Adrenal gland (tissue), 12 donors: Measurements from ENCODE around the gene DDX25. TPM values are rescaled to one million over a fixed set of nuclear protein-coding genes. Genes with fewer than 3 reads are reported as not detected.

Experiments used
- DNase-seq, 7 donors: peaks; one replicate each; pipeline ENCODE4 v3.0.0-alpha.2; 2019 to 2020
- H3K27ac ChIP-seq, 5 donors: fragments of 200-600 bp; sonication (generic) in 4 of 5; 1 replicate in 3 of 5; 2 replicates in 2 of 5; pipeline versions ENCODE4 v1.5.1 to v1.8.0; 2016 to 2020; ENCODE audit warnings: mild to moderate bottlenecking in 1 of 5
- H3K27me3 ChIP-seq: fragments of 200-600 bp; 2 replicates; pipeline ENCODE4 v1.8.0; 2021
- H3K36me3 ChIP-seq, 2 donors: fragments of 200-600 bp; replicated peaks in 1 of 2; 1 replicate in 1 of 2; 2 replicates in 1 of 2; pipeline versions ENCODE4 v1.5.1 to v1.8.0; 2018 to 2022
- H3K4me1 ChIP-seq, 2 donors: fragments of 200-600 bp; replicated peaks in 1 of 2; 1 replicate in 1 of 2; 2 replicates in 1 of 2; pipeline versions ENCODE4 v1.5.1 to v1.8.0; 2018 to 2021
- H3K4me3 ChIP-seq, 4 donors: fragments of 200-600 bp; sonication (generic) in 3 of 4; one replicate each; pipeline ENCODE4 v1.5.1; 2016 to 2018
- H3K9me3 ChIP-seq, 3 donors: fragments of 200-600 bp; sonication (generic) in 1 of 3; replicated peaks in 1 of 3; 1 replicate in 2 of 3; 2 replicates in 1 of 3; pipeline versions ENCODE4 v1.5.1 to v1.8.0; 2016 to 2021
- CTCF ChIP-seq, 6 experiments: fragments of 450-650 bp in 4 of 6; fragments of 200-600 bp in 2 of 6; sonication (generic) in 1 of 6; IDR thresholded peaks; 1 replicate in 5 of 6; 2 replicates in 1 of 6; pipeline versions ENCODE4 v1.5.1 to v1.8.0; 2016 to 2021; ENCODE audit warnings: antibody characterized with exemption in 6 of 6, mild to moderate bottlenecking in 2 of 6, moderate library complexity in 1 of 6
- POLR2A ChIP-seq, 2 donors: fragments of 450-650 bp; IDR thresholded peaks; one replicate each; pipeline ENCODE4 v1.6.1; 2017; ENCODE audit warnings: antibody characterized with exemption in 2 of 2, mild to moderate bottlenecking in 2 of 2, moderate library complexity in 1 of 2
- WGBS, 4 donors: extraction: QIAGEN DNeasy Blood & Tissue Kit in 2 of 4; methylation state at CpG; one replicate each; pipeline versions ENCODE4 v1.1.5 to v1.1.7; 2013 to 2017; 5-methylcytosine and 5-hydroxymethylcytosine counted together
- intact Hi-C, 2 donors: fragments of 100-400 bp; cut with DNase I; formaldehyde crosslinking; loops; one replicate each; pipeline versions ENCODE4 v1.14.1 to v1.15.0; 2022 to 2023
- polyA plus RNA-seq, 3 donors: library from polyadenylated mRNA; stranded (reverse); fragments of 200-250 nt in 2 of 3; fragments of 350-450 nt in 1 of 3; fragmentation: Illumina TruSeq in 1 of 3; extraction: RNeasy Lipid Tissue Mini Kit (QIAGEN cat#74804) in 1 of 3; gene quantifications; one replicate each; pipeline ENCODE4 v1.2.3, GENCODE V29; 2013 to 2014
- total RNA-seq, 9 donors: library from RNA; depleted of rRNA in 4 of 9; stranded (reverse); fragments of >200 nt in 4 of 9; fragments of 120-200 nt in 1 of 9; fragmentation: NEBNext Ultra II Directional in 1 of 9; extraction: Animal tissue kit (Norgen Biotek cat#: 25700) in 1 of 9; gene quantifications; one replicate each; pipeline versions ENCODE4 v1.1.0 to v1.2.4, GENCODE V29; 2013 to 2023
- donor health status: healthy with polysubstance abuse.
- donor health status: Bipolar disorder and iron deficiency.
- donor health status: DM: yes; HTN: yes; CAD: no.
- donor health status: DM: no; HTN: no; CAD: no.
- donor health status: DM: no; HTN: no; CAD: no.
- donor health status: DM: yes; HTN: yes; CAD: no.

DDX25 gene
- total and polyA plus RNA-seq, 12 donors, result 0.18 to 7.4 (median 0.98) TPM; not detected in 3

GRCh38 chr11:125956391-125957134 is 52.3 kb downstream of the DDX25 start:
- Histone ChIP-seq H3K27me3 (no peaks in the 10 kb centered on the region), H3K4me1 (peaks cover 0 to 3% of the 10 kb centered on the region in 2 donors), H3K27ac (no peak overlapping the region), H3K9me3 (no peaks in the 10 kb centered on the region), H3K4me3 (no peak overlapping the region), H3K36me3 (no peaks in the 10 kb centered on the region)
- no peak for DNase-seq
- 79 to 82% (median 81%) methylated on average over 22 of the region's 22 CpGs for WGBS, 4 donors
- intact Hi-C loops, result no loop called here
- TF ChIP-seq CTCF (IDR thresholded peaks at IDR 0.05) (no peak), POLR2A (IDR thresholded peaks at IDR 0.05) (no peak)

GRCh38 chr11:125957618-125958332 is 53.5 kb downstream of the DDX25 start:
- no peaks in the 10 kb centered on the region for H3K9me3 ChIP-seq
- no peak overlapping the region for H3K4me3 ChIP-seq
- 87 to 90% (median 89%) methylated on average over 14 of the region's 14 CpGs for WGBS, 4 donors
- H3K27me3 ChIP-seq, result no peaks in the 10 kb centered on the region
- no peaks in the 10 kb centered on the region for H3K4me1 ChIP-seq
- no peak overlapping the region for H3K27ac ChIP-seq
- intact Hi-C loops, result no loop called here
- no peaks in the 10 kb centered on the region for H3K36me3 ChIP-seq
- TF ChIP-seq POLR2A (IDR thresholded peaks at IDR 0.05) (no peak), CTCF (IDR thresholded peaks at IDR 0.05) (no peak)
- DNase-seq, result no peak

- no peak for DNase-seq
- Histone ChIP-seq H3K27ac (no peak overlapping the region), H3K36me3 (no peaks in the 10 kb centered on the region), H3K9me3 (no peaks in the 10 kb centered on the region), H3K4me3 (no peak overlapping the region), H3K4me1 (no peaks in the 10 kb centered on the region), H3K27me3 (no peaks in the 10 kb centered on the region)
- 83 to 95% (median 91%) methylated on average over 4 of the region's 4 CpGs for WGBS, 4 donors
- intact Hi-C loops, result no loop called here
- TF ChIP-seq CTCF (IDR thresholded peaks at IDR 0.05) (no peak), POLR2A (IDR thresholded peaks at IDR 0.05) (no peak)
Measured at GRCh38 chr11:125958872-125959400, 54.6 kb downstream of the DDX25 start.

- H3K36me3 ChIP-seq, result no peaks in the 10 kb centered on the region
- intact Hi-C loops, result no loop called here
- WGBS, 4 donors, result 89 to 94% (median 93%) methylated on average over 6 of the region's 6 CpGs
Measured at GRCh38 chr11:125959511-125959910, 55.2 kb downstream of the DDX25 start.

More at GRCh38 chr11:125959511-125959910, 55.2 kb downstream of the DDX25 start:
- no peak for TF ChIP-seq POLR2A (IDR thresholded peaks at IDR 0.05)
- no peak for TF ChIP-seq CTCF (IDR thresholded peaks at IDR 0.05)
- Histone ChIP-seq H3K27me3 (no peaks in the 10 kb centered on the region), H3K9me3 (no peaks in the 10 kb centered on the region), H3K27ac (no peak overlapping the region), H3K4me3 (no peak overlapping the region), H3K4me1 (no peaks in the 10 kb centered on the region)
- DNase-seq, result no peak
